GM12892 (cell line): ENCODE data around the gene EPN3.

Experiments used
- DNase-seq: peaks from one replicate; pipeline ENCODE4 v3.0.0; 2011; ENCODE audit not compliant: insufficient read length
- FAIRE-seq: peaks from 2 replicates; lab custom pipeline; 2011; peaks lifted over from hg19 to GRCh38; lab: Jason Lieb, UNC
- POLR2A ChIP-seq: IDR thresholded peaks from 2 replicates; pipeline ENCODE4 v1.6.1; 2011; ENCODE audit warnings: low read depth, low read length, control low read depth
- POLR2AphosphoS5 ChIP-seq: IDR thresholded peaks from 2 replicates; pipeline ENCODE4 v1.6.1; 2011; ENCODE audit warnings: low read depth, low read length, control low read depth
- TAF1 ChIP-seq: IDR thresholded peaks from 2 replicates; pipeline ENCODE4 v1.6.1; 2011; ENCODE audit warnings: low read depth, mild to moderate bottlenecking, control low read depth, low read length, borderline replicate concordance

The EPN3 gene

DNA sequence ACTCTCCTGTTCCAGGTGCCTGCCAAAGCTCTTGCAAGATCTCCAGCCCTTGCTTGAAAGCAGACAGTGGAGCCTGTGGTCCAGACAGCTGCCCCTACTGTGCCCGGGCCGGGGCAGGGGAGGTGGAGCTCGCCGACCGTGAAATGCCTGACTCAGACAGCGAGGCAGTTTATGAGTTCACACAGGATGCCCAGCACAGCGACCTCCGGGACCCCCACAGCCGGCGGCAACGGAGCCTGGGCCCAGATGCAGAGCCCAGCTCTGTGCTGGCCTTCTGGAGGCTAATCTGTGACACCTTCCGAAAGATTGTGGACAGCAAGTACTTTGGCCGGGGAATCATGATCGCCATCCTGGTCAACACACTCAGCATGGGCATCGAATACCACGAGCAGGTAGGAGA, 45.6 kb downstream of the EPN3 start:
- FAIRE-seq (no peak), DNase-seq (no peak)
- no peak for TF ChIP-seq POLR2AphosphoS5
- TF ChIP-seq POLR2A, result no peak
- TF ChIP-seq TAF1, result no peak

DNA sequence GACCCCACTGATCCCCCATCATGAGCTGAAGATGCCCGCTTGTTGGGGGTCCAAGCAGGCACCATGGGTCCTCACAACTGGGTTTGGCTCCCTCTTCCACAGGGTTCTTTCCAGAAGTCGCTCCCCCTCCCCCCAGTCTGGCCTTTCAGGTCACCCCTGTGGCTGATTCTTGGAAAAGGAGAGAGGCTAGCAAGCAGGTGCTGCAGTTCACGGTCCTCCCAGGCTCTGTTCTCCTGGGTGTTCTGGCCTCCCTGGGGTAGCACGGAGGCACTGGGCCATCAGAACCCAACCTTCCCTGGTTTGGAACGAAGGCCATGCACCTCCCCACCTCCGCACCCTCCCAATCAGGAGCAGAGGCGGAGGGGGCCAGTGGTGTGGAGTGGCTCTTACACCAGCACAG, 46.9 kb downstream of the EPN3 start:
- no peak for FAIRE-seq
- no peak for DNase-seq
- no peak for TF ChIP-seq TAF1
- no peak for TF ChIP-seq POLR2A
- TF ChIP-seq POLR2AphosphoS5, result no peak

DNA sequence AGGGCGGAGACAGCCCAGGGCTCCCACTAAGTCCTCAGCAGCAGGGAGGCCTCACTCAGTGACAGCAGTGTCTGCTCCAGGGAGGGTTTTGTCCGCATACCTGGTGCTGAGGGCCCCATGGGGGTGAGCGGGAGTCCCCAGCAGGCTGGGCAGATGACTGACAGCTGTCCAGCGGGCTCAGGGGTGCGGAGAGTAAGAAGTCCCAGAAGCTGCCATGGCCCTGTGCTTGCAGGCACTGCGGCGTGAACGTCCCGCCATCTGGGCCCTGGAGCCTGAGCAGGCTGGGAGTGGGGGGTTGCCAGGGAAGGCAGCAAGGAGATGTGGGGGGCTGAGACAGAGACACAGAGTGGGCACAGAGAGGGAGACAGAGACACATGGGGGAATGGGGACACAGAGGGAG, 48.1 kb downstream of the EPN3 start:
- TF ChIP-seq POLR2AphosphoS5 (no peak), TAF1 (no peak), POLR2A (no peak)
- FAIRE-seq (no peak), DNase-seq (no peak)

DNA sequence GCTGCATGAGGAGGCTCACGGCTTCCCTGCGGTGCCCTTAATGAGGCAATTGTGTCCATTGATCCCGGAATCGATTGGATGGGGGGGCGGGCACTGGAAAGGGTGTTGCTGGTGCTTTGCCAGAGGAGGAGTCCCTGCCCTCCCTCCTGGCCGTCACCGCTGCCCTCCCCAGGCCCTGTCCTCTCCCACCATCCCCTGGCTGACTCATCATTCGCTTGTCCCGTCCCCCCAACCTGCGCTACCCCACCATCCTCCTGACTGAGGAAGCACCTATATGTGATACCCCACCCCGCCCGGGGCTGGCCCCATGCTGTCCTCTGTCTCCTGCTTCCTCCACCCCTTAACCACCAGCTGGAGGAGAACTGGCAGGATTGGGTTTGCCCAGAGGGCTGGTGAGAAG, 48.8 kb downstream of the EPN3 start:
- DNase-seq, result no peak
- no peak for TF ChIP-seq POLR2AphosphoS5
- no peak for TF ChIP-seq POLR2A
- no peak for TF ChIP-seq TAF1
- FAIRE-seq, result no peak

DNA sequence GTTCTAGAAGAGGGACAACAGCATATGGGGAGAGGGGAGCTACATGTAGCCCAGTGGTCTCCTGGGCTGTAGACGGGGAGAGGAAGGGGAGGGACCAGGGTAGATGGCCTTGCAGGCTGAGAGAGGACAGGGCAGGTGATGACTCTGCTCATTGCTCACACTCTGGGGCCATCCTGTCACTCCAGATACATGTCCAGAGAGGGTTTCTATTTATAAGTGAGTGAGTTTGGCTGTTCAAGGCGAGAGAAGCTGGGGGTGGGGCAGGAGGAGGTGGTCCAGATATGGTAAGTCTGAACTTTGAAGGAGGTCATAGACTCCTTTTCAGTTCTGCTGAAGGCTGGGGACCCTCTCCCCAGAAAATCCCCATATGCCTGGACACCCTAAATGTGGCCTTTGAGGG, 50.2 kb downstream of the EPN3 start:
- DNase-seq (no peak), FAIRE-seq (no peak)
- no peak for TF ChIP-seq POLR2AphosphoS5
- no peak for TF ChIP-seq TAF1
- no peak for TF ChIP-seq POLR2A

DNA sequence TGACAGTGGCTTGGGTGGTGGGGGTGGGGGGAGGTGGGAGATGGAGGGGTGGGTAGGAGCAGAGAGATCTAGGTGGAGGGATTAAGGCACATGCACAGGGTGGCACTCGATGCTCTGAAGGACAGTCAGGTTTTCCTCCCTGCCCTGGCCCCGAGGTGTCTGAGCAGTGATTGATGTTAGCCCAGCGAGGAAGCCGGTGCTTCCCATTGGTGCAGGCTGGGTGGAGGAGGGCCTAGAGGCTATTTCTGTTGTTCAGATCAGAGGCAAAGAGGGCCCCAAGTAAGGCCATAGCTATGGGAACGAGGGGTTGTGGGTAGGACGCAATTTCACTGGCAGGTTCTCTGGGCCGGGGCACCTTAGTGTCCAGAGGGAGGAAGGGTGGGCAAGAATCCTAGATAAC, 51.1 kb downstream of the EPN3 start:
- FAIRE-seq, result no peak
- TF ChIP-seq TAF1 (no peak), POLR2AphosphoS5 (no peak), POLR2A (no peak)
- DNase-seq, result no peak

DNA sequence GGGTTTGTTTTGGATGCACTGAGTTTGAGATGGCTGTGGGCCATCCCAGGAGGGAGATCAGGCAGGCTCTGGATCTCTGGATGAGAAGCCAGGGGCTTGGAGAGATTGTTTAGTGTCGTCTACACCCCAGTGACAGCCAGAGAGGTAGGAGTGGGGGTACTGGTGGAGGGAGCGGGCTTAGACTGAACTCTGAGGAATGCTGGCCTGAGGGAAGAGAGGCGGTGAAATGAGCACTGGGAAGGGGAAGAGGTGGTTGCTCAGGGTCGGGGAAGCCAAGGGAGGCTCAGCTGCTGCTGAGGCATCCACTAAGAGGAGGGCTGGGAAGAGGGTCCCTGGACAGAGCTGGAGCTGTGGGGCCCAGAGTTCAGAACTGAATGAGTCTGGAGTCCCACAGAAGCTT, 51.6 kb downstream of the EPN3 start:
- DNase-seq, result no peak
- TF ChIP-seq POLR2A, result no peak
- no peak for TF ChIP-seq POLR2AphosphoS5
- TF ChIP-seq TAF1, result no peak

DNA sequence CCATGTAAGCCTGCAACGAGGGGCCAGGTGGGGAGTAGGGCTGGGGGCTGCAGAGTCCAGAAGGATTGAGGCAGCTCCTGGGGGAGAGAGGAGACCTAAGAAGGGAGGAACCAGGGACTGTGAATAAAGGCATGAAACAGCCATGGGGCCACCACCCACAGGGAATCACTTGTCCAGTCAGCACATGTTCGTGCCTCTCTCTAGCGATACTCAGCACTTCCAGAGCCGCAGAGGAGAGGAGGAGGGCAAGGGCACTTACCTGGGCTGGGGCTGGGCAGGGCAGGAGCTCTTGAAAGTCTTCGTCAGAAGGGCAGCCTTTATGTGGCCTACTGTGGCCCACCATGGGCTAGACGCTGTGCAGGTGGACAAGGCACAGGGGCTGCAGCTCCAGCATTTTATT, 52.2 kb downstream of the EPN3 start:
- DNase-seq, result no peak
- TF ChIP-seq POLR2A (no peak), TAF1 (no peak), POLR2AphosphoS5 (no peak)
- no peak for FAIRE-seq

More for the DNA sequence above, 51.6 kb downstream of the EPN3 start:
- no peak for FAIRE-seq

DNA sequence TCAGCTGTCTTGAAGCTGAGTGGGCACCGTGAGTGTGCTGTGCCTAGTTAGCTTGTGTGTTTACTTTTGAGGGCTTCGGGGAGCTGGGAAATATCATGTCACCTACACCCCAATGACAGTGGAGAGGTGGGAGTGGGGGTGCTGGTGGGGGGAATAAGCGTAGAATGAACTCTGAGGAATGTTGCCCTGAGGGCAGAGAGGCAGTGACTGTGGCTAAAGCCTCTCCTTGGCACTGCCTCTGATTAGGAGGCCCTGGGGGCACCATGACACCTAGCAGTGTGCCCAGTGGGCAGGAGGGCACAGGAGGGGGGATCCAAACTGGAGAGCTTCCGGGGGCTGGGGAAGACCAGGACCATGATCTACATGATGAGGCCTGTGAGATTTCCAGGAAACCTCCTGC, 52.8 kb downstream of the EPN3 start:
- FAIRE-seq, result no peak
- TF ChIP-seq POLR2AphosphoS5 (no peak), TAF1 (no peak), POLR2A (no peak)
- DNase-seq, result no peak

DNA sequence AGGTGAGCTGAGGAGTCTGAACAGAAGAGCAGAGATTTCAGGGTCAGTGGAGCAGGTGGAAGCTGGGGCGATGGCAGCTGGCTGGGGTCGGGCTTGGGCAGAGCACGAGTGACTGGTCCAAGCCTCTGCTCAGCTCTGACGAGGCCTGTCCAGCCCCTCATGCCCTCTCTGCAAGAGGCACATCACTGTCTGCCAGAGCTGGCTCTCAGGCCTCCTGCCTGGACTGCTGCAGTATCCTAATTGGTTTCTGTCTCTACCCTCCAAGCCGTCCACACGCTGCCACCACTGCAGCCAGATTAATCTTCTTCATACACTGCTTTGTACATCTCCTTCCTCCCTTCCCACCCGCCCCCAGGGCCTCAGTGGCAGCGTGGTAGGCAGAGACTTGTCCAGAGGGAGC, 53.4 kb downstream of the EPN3 start:
- no peak for DNase-seq
- no peak for FAIRE-seq
- TF ChIP-seq POLR2AphosphoS5 (no peak), POLR2A (no peak), TAF1 (no peak)

DNA sequence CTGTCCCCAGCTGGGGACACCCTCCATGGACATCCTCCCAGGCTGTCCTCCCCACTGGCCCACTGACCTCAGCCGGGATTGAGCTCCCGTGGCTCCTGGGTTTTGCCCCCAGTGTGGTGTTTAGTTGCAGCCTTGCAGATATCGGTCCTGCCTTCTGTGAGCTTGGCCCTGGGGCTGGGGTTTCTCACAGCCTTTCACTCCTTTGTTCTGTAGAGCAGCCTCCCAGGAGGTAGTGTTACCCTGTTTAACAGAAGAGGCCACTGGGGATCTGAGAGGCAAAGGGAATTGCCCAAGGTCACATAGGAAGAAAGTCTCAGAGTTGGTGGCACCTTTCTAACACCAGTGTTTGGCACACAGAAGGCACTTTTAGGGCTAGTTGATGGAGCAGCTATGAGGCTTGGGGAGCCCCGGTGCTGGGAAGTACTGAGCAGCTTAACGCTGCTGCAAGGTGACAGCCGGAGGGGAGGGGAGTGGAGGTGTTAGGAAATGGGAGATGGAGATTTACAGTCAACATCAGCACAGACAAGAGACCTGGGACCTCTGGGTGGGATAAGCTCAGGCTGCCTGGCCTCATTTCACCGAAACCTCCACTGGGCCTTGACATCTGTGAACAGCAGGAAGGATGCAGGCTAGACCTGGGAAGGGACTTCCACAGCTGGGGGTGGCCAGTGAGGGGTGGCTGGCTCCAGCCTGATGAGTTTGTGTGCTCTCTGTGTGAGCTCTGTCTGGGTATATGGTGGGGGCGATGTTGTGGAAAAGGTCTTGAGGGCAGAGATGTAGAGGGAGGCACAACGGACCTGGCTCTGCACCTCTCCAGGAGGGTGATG, 54.1 kb downstream of the EPN3 start:
- no peak for TF ChIP-seq POLR2AphosphoS5
- no peak for TF ChIP-seq POLR2A
- TF ChIP-seq TAF1, result no peak
- no peak for DNase-seq
- FAIRE-seq, result no peak

DNA sequence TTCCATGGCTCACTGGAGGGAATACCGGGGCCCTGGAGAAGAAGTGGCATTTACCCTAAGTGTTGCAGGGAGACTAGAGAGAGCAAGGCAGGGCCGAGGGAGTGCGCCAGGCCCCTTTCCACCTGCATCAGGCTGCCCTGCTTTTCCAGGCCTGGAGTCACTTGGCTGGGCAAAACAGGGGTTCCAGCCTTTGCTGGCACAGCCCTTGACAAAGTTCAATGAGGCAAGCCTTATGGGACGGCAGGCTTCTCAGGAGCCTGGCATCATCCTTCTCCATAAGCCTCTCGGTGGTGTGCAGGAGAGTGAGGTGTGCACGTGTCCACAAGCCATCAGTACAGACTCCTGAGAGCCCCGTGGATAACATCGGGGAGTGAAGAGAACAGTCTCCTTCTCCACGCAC, 55.0 kb downstream of the EPN3 start:
- TF ChIP-seq TAF1 (no peak), POLR2A (no peak), POLR2AphosphoS5 (no peak)
- FAIRE-seq (no peak), DNase-seq (no peak)

DNA sequence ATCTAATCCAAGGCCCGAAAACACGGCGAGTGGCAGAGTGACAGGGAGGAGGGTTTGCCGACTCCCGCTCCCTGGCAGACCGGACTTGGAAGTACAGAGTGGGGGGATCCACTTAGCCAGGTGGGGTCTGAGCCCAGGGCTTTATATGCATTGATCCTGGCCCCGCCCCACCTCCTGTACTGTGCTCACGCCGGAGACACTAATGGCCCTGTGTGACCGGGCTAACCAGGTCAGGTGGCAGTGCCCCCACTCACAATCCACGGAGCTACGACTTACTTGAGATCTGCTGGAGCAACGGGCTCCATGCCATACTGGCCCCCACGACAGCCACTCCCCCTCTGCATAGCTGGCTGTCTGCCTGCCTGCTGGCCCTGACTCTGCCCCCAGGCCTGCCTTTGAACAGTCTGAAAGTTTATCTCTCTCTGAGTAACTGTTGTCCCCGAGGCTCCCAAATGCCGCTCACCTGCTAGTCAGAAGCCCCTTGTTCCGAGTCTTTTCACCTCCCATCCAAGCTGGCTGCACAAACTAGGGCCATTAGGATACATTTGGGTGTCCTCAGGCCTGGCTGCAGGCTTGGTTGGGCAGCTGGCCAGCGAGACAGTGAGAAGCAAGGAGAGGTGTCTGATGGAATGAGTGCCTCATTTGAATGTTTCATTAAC, 56.0 kb downstream of the EPN3 start:
- no peak for DNase-seq
- no peak for FAIRE-seq
- TF ChIP-seq POLR2A (no peak), POLR2AphosphoS5 (no peak), TAF1 (no peak)
